Glomerular visceral epithelial cell (primary cell): ENCODE data around the gene LPGAT1.

Source experiments
- DNase-seq: peaks from one replicate; pipeline ENCODE4 v3.0.0-alpha.2; 2016; ENCODE audit errors: extremely low spot score

Gene LPGAT1

DNA sequence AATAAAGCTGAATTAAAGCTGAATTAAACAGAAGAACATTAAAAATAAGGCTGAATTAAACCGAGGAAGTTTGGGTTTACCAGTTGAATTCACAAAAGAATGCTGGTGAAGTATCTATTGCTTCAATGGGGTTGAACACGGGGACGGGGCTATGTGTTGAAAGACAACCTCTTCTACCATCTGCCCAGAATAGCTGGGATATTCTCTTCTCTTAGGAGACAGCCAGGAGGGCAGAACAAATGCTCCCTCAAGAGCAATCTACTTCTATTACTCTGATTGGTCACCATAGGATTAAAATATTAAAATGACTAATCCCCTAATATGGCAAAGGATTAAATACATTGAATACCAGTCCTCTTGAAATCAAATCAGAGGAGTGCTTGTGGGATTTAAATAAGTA lies 68.4 kb downstream of the LPGAT1 start:
- DNase-seq = no peak

DNA sequence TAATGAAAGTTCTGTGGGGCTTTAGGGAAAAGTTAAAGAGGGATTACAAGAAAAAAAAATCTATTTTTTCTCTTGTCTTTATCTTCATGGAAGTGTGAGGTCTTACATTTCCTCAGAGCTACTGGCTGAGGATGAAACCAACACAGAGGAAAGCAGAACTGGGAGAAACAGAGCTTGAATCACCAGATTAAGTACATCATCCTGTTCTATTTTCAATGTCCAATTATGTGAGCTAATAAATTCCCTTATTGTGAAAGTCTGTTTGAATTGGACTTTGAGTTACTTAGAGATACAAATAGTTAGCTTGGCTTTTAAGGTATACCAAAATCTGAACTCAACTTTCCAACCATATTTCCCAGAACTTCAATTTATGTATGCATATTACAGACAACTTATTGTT lies 69.2 kb downstream of the LPGAT1 start:
- no peak for DNase-seq

DNA sequence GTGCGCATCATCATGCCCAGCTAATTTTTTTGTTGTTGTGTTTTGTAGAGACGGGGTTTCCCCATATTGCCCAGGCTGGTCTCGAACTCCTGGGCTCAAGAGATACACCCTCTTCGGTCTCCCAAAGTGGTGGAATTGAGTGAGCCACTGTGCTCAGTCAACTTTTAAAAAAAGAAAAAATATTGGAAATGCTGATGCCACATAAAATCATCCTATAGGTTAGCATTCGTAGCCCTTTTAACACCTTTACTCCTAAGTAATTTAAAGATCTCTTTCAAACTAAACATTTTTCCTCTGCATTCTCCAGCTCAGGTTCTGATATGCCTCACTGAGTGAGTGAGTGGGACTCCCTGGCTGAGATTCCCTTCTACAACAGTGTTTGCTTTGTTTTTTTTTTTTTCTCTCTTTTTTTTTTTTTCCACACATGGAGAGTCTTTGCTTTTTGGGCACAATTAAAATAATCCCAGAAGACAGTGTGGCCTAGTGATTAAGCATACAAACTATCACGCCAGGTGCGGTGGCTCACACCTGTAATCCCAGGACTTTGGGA lies 74.0 kb downstream of the LPGAT1 start:
- DNase-seq = no peak

DNA sequence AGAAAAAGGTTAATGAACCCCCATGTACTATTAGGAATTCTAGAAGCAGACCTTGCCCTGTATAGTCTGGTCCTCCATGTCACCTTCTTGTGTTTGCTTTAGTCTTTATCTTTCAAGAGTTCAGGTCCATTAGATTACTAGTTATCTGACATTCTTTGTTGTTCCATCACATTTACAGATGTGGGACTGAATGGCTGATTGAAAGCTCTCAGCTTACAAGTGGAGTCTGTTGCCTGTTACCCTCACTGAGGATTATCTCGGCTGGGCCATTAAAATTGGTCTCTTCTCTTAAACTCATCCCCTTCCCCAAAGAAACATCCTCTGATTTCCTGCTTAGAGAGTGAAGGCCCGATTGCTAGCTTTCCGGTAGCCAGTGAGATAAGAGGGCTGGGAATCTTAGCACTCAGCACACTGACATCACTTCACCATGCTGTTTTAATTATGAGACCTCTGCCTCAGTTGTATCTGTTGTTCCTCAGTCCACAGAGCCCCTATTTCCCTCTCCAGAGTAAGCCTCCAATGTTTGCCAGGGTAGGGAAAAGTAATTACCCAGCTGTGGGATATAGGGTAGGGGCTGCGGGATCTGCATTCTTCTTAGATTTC lies 76.8 kb downstream of the LPGAT1 start:
- no peak for DNase-seq

DNA sequence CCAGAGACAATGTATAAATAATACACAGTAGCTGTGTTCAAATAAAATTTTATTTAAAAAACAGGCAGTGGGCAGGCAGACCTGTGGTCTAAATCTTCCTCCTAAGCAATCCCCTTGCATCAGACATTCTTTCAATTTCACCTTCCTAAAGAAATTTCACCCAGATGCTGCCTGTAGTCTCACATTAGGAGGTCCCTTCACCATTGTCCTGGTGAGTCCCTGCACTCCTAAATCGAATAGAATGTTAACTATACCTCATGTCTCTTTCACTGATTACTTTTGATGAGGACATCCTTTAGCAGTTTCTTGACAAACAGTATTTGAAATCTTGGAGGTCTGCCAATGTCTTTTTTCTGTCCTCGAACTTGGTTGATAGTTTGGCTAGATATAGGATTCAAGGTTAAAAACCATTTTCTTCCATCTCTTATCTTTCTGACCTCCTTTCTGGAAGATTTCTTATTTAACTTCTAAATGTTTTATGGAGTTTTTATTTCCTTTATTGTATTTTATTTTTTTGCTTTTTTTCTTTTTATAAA lies 77.5 kb downstream of the LPGAT1 start:
- no peak for DNase-seq

DNA sequence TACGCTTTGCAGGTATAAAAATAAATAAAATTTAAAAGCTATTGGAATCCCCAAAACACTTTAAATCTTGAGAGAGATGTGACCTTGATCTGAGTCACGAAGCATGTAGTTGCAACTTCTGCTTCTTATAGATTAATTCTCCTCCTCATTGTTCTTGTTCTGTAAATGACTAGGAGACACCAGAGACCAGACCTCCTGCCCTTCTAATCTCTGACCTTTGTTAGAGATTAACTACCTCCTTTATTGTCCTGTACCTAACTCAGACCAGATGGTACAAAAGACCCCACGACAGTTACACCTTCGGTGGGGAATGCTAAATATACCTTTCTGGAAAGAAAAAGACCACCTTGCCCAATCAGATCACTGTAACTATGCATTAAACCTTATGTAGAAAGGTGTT lies 78.2 kb downstream of the LPGAT1 start:
- no peak for DNase-seq

DNA sequence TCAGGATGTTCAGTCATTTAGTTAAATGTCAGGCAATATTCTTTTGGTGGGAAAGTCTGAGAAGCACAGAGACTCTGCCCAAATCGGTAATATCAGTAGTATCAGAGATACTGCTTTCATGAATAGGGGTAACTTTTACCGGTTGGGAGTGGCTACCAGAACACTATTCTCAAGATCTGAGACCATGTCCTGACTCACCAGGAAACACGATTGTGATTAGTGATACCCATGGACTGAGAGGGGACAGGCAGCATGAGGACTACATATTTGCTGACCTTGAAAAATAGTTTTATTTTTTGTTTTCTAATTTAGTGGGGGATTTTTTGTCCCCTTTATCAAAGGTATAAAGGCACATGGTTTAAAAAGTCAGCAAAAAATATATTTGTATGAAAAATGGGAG lies 79.1 kb downstream of the LPGAT1 start:
- DNase-seq = no peak

DNA sequence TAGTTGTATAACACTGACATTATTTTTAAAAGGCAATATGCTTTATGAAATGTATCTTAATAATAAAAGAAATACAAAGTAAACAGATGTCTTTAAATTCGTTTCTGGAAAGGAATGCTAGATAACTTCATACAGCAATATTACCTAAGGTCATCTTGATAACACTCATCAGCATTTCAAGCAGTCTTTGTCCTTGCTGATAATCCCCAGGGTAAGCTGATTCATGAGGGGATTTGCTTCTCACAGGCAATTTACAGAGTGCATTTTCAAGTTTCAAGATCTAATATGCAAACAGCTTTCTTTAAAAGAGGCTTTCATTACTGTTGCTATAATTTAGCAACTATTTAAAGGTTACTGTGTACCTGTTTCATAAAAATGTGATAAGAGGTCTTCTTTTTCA lies 80.0 kb downstream of the LPGAT1 start:
- DNase-seq = no peak

DNA sequence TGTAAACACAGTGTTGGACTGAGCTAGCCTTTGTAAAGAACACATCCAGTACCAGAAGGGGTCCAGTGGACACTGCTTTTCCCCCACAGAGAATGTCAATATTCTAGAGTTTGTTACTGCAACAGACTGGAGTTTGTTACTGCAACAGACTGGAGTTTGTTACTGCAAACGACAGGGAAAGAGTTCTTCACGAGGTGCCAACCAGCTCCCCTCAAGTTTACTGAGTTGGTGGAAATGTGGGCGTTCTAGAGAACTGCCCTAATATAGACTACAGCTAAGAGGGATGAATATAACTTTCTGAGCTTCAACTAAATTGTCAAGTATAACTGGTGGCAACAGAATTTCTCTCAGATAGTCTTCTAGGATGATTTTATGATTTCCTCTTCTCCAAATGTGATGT lies 81.3 kb downstream of the LPGAT1 start:
- DNase-seq = no peak

DNA sequence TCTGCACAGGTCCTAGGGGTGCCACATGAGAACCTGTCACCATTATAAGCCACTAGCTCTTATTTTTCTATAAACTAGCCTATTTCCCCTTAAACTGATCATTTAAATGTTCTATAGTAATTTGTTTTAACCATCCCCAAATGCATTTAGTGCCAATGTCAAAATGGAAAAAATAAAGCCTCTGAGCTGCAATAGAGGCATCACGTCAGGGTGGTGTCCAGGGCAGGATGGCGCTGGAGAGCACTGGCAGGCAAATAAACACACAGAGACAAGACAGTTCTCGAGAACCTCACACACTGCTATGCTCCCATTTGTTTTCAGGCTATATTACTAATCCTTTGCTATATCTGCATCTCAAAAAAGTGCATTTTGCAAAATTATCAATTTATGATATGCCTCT lies 81.8 kb downstream of the LPGAT1 start:
- no peak for DNase-seq

DNA sequence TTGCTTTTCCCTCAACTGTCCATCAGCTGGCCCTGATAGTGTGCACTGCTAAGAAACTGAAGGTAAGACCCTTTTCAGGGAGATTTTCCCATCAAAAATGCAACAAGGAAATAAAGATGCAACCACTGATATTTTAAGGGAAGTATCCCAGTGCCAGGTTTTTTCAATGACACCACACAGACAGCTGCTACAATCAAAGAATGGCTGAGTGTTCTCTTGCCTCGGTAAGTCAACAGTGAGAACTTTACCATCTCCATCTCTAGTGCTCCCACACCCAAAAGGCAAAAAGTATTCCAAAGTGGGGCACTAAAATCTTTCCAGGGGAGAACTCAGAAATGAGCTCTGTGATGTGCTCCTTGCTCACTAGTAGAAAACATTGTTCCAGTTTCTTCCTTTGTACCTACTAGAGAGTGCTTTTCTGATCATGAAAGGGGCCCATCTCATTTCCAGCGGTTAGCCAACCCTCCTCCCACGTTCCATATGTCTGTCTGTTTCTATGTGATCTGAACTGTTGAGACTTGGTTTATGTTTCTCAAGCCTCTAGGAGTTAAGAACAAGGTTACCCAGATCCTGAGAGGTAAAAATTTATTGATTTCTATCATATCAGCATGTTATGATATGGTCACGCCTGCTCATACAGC lies 87.6 kb downstream of the LPGAT1 start:
- no peak for DNase-seq

DNA sequence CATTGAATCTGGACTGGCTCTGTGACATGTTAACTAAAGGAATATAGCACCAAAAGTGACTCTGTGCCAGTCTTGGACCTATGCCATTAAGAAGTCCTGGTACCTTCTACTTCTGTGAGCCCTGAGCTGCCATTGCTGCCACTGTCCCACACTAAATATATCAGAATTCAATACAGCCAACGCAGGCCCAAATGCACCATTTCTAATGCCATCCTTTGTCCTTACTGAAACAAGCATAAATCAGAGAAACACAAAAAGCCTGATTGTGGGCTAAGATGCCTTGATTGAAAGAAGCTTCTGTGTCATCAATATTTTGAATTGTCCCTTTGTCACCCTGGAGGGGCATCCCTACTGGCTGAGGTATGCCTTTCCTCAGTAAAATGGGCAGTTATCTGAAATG lies 88.3 kb downstream of the LPGAT1 start:
- no peak for DNase-seq

DNA sequence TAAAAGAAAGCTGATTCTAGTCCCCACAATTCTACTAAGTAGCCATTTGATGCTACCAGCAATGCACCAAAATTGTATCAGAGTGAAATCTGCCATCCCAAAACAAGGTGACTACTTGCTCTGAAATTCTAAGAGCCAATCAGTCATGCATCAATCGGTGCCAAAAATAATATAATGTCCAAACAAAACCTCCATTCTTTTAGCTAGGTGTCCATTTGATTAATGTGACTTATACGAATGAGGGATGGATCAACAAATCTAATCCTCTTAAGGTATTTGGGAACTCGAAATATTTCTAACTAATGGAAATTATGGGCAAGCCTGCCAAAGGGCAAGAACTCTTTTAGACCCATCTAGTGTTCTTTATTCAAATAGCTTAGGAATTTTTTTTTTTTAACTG lies 88.8 kb downstream of the LPGAT1 start:
- no peak for DNase-seq

DNA sequence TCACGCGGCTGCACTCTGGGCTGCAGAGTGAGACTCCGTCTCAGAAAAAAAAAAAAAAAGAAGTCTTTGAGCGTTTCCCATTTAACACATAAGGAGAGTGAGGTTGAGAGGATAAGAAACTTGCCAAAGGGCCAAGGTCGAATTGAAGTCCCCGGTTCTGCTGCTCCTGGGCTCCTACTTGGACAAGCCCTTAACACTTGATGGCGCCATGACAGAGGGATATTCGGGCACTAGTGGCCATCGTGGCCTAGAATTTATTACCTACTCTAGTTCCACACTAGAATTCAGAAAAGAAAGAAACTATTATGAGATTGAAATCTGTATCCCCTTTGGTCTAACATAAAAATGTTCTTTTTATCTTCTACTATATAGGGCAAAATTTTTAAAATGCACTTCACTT lies 89.4 kb downstream of the LPGAT1 start:
- no peak for DNase-seq

DNA sequence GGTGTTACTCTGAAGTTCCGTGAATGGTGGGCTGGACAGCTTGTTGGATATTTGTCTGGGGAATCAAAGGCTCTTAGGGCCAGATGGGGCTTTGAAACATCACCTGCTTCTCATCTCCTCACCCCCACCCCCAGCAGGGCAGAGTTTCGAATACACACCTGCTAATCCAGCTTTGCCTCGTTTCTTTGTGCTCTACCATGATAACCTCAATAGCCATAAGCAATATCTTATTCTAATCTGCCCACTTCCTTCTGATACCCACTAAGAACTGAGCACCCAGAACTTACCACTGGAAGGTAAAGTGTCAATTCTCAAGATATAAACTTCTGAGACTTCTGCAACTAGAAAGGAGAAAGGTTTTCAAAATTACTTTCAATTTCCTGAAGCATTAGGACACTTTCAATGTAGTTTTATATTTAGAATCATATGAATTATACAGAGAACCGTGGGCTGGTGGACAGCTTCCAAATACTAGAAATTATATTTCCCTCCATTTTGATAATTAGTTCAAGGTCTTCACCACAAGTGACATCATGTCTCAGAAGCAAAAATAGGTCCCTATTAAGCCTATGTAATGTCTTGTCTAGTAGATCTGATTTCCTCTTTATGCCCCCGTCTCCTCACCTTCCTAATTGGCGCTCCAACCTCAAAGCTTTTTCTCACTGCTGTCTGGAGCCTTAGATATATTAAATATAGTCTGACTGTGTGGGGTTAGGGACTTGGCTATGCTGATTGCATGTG lies 90.7 kb downstream of the LPGAT1 start:
- no peak for DNase-seq

DNA sequence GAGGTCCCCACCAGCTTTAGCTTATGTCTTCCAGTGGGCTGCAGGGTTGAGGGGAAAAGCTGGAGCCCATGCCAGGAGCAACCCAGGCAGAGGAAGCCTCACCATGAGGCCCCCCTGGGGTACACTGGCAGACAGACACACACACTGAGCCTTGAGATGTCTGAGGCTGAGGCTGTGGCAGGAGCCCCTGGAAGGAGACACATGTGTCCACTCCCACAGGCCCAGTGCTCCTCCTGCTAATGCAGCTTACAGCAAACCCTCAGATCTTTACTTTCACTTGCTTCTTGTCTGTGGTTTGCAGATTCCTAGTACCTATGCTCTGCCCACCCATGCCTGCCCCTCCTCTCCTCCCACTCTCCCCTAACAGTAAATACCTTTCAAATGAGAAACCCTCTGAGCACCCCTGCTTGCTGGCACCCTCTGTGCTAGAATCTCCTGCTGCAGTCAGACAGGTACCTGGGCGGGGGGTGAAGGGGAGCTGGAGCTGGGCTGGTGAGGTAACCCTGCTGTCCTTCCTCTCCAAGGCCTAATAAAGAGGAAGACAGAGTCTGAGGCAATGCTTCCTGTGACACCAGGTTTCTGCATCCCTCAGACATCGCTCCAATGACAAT lies 91.8 kb downstream of the LPGAT1 start:
- DNase-seq = peak; percentile 58

DNA sequence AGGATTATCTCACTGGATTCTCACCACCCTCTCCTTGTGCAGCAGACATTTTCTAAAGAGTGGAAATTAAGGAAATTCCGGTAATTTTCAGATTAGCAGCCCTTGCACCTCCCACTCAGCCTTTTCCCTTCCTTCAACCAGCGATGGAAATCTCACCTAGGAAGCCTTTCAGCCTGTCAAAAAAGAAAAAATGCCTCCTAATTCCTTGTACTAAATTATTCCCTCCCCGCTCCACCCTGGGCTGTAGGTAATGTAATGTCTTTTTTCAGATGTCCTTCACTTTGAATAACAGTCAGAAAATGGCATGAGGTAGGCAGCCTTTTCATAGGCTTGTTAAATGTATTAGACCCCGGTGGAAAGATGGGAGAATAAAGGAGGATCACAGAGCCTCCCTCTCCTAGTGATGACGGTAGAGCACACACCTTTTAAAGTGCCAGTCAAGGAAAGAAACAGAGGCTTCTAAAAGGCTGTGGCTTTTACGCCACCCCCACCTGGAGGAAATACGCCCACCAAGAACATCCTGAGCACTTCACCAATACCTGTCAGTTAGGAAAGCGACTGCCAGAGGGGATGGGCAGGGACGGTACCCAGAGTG lies 92.4 kb downstream of the LPGAT1 start:
- no peak for DNase-seq

DNA sequence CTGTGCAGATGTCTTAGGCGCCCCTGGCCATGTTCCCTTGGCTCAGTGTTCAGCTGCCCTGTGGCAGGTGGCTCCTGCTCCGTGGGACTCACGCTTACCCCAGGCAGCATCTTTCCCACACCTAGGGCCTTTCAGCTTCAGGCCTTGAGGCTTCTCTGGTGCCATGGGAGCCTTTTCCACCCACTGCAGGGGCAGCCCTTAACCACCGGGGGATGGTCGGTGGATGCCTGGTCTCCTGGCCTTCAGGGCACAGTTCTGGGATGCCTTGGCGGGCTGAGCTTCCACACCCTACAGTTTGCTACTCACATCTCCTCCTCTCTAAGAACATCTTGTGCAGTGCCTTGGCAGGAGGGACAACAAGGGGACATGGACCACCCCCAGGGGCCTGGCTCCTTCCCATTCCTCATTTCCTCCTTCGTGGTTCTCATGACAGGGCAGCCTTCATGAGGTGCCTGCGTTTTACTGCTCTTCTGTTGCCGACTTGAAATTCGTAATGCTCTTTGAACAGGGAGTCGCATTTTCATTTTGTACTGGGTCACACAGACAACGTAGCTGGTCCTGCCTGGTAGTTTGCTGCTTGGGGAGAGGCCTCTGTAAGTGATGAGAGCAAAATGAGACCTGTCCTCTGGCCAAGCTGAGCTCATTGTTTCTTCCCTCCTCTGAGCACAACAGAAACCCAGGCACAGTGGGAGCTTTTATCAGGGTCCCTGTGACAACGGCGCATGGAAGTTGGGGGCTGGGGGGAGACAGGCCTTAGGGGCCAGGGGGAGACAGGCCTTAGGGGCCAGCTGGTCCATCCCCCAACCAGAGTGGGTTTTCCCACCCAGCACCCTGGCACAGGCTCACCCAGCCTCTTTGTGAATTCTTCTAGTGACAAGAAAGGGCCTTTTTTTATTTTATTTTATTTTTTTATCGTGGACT lies 93.2 kb downstream of the LPGAT1 start:
- DNase-seq = no peak

DNA sequence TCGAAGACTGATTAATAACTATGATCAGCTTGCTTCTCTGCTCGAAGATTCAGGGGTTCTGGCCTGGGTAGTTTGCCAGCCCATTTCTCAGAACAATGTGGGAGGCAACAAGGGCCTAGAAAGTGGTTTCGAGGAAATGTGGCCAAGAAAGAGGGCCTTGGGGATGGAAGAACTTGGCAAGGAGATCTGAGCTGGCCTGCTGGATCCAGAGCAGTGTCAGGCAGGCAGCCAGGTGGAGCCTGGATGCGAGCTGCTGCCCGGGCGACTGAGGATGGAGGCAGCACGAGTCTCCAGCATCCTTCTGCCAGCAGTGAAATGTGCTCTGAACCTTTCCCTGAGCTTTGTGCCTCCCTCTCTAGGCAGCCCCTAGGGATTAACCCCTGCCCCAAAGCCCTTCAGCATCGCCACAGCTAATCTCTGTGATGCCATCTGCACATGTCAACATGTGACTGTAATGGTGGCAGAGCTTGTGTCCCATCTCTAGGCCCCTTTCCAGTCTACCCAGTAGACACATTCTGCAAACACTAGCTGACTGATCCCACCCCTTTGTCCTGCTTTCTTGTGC lies 94.1 kb downstream of the LPGAT1 start:
- no peak for DNase-seq
